Endodermal cell (in vitro differentiated cells): Measurements from ENCODE around the gene RBM20. TPM values are rescaled to one million over a fixed set of nuclear protein-coding genes. Genes with fewer than 3 reads are reported as not detected.

ENCODE experiments used
- DNase-seq: peaks from one replicate; pipeline ENCODE4 v3.0.0-alpha.2; 2017
- H3K27ac ChIP-seq: 2 replicates; pipeline ENCODE4 v1.5.1; 2013; ENCODE audit warnings: mild to moderate bottlenecking, low read depth, low read length, moderate library complexity
- H3K27me3 ChIP-seq: 2 replicates; pipeline ENCODE4 v1.6.1; 2013; ENCODE audit warnings: mild to moderate bottlenecking, low read length, moderate library complexity; ENCODE audit not compliant: insufficient read depth, control insufficient read depth, poor library complexity, severe bottlenecking
- H3K36me3 ChIP-seq: 2 replicates; pipeline ENCODE4 v1.7.0; 2013; ENCODE audit warnings: mild to moderate bottlenecking, low read length, moderate library complexity; ENCODE audit not compliant: control insufficient read depth, insufficient read depth
- H3K4me1 ChIP-seq: one replicate; pipeline ENCODE4 v1.7.0; 2013; ENCODE audit warnings: low read length; ENCODE audit not compliant: control insufficient read depth, insufficient read depth
- H3K4me3 ChIP-seq: 2 replicates; pipeline ENCODE4 v1.5.1; 2013; ENCODE audit warnings: mild to moderate bottlenecking, low read length, moderate library complexity
- H3K9ac ChIP-seq: 2 replicates; pipeline ENCODE4 v1.6.1; 2013; ENCODE audit warnings: mild to moderate bottlenecking, low read length, moderate library complexity; ENCODE audit not compliant: poor library complexity, severe bottlenecking; ENCODE audit errors: extremely low read depth
- H3K9me3 ChIP-seq: 2 replicates; pipeline ENCODE4 v1.6.1; 2013; ENCODE audit warnings: mild to moderate bottlenecking, low read length, moderate library complexity; ENCODE audit not compliant: control insufficient read depth
- H3K27ac Mint-ChIP-seq: 2 replicates; pipeline ENCODE4 v1.8.0; 2020; ENCODE audit warnings: mixed read lengths
- H3K27me3 Mint-ChIP-seq: 2 replicates; pipeline ENCODE4 v1.8.0; 2021; ENCODE audit warnings: mild to moderate bottlenecking, mixed read lengths; ENCODE audit not compliant: insufficient read depth
- H3K36me3 Mint-ChIP-seq: 2 replicates; pipeline ENCODE4 v1.8.0; 2020; ENCODE audit warnings: low read depth, mixed read lengths
- H3K4me1 Mint-ChIP-seq: 2 replicates; pipeline ENCODE4 v1.8.0; 2020; ENCODE audit warnings: mixed read lengths
- H3K4me3 Mint-ChIP-seq: 2 replicates; pipeline ENCODE4 v1.8.0; 2020; ENCODE audit warnings: mild to moderate bottlenecking, moderate library complexity, mixed read lengths
- H3K9me3 Mint-ChIP-seq: 2 replicates; pipeline ENCODE4 v1.8.0; 2020; ENCODE audit warnings: mild to moderate bottlenecking, mixed read lengths
- WGBS, 2 experiments: methylation state at CpG; one replicate each; pipeline versions ENCODE4 v1.1.5 to v1.1.7; 2013; ENCODE audit warnings: missing lambda C conversion rate in 2 of 2, mixed read lengths in 1 of 2; ENCODE audit not compliant: insufficient coverage in 1 of 2, insufficient read length in 1 of 2; 5-methylcytosine and 5-hydroxymethylcytosine counted together
- total RNA-seq, 2 donors: library from RNA; stranded (reverse); fragmentation: NEBNext Ultra II Directional in 1 of 2; extraction: Animal tissue kit (Norgen Biotek cat#: 25700) in 1 of 2; gene quantifications; 2 replicates in 1 of 2; 3 replicates in 1 of 2; pipeline ENCODE4 v1.2.1, GENCODE V29; 2021
- TF ChIP-seq, protein P1 (sequence below): fragments of 200-600 bp; sonication (generic); conservative IDR thresholded peaks from 2 replicates; pipeline ENCODE4 v1.5.0; 2021; ENCODE audit warnings: antibody characterized with exemption, mild to moderate bottlenecking

The RBM20 gene
- total RNA-seq, 2 donors from 2014 or later, result 6.2 to 7.0 TPM

GRCh38 chr10:110813743-110814472, 169.8 kb downstream of the RBM20 start:
- TF ChIP-seq, protein P1, sequence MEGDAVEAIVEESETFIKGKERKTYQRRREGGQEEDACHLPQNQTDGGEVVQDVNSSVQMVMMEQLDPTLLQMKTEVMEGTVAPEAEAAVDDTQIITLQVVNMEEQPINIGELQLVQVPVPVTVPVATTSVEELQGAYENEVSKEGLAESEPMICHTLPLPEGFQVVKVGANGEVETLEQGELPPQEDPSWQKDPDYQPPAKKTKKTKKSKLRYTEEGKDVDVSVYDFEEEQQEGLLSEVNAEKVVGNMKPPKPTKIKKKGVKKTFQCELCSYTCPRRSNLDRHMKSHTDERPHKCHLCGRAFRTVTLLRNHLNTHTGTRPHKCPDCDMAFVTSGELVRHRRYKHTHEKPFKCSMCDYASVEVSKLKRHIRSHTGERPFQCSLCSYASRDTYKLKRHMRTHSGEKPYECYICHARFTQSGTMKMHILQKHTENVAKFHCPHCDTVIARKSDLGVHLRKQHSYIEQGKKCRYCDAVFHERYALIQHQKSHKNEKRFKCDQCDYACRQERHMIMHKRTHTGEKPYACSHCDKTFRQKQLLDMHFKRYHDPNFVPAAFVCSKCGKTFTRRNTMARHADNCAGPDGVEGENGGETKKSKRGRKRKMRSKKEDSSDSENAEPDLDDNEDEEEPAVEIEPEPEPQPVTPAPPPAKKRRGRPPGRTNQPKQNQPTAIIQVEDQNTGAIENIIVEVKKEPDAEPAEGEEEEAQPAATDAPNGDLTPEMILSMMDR, result no peak
- no peaks in the 10 kb centered on the region for H3K27me3 Mint-ChIP-seq
- no peak overlapping the region for H3K9ac ChIP-seq
- no peaks in the 10 kb centered on the region for H3K9me3 ChIP-seq
- no peaks in the 10 kb centered on the region for H3K27me3 ChIP-seq
- H3K9me3 Mint-ChIP-seq, result no peaks in the 10 kb centered on the region
- no peaks in the 10 kb centered on the region for H3K4me1 ChIP-seq
- H3K36me3 Mint-ChIP-seq, result peaks cover 6% of the 10 kb centered on the region
- DNase-seq, result no peak
- H3K36me3 ChIP-seq, result peaks cover 4% of the 10 kb centered on the region
- WGBS, 2 experiments, result 84 to 86% methylated on average over 6 to 8 of the region's 8 CpGs
- peaks cover 5% of the 10 kb centered on the region for H3K4me1 Mint-ChIP-seq
- H3K4me3 Mint-ChIP-seq, result no peak overlapping the region
- H3K27ac ChIP-seq, result no peak overlapping the region
- H3K27ac Mint-ChIP-seq, result no peak overlapping the region
- H3K4me3 ChIP-seq, result no peak overlapping the region

- Mint-ChIP-seq H3K36me3 (peaks cover 6% of the 10 kb centered on the region), H3K4me3 (no peak overlapping the region), H3K4me1 (peaks cover 9% of the 10 kb centered on the region), H3K9me3 (no peaks in the 10 kb centered on the region), H3K27ac (no peak overlapping the region), H3K27me3 (no peaks in the 10 kb centered on the region)
- Histone ChIP-seq H3K36me3 (peaks cover under 1% of the 10 kb centered on the region), H3K9me3 (no peaks in the 10 kb centered on the region), H3K9ac (no peak overlapping the region), H3K27ac (no peak overlapping the region), H3K4me3 (no peak overlapping the region), H3K4me1 (no peaks in the 10 kb centered on the region), H3K27me3 (no peaks in the 10 kb centered on the region)
- no peak for DNase-seq
- WGBS, 2 experiments, result 88 to 94% methylated on average over 1 of the region's 1 CpG
- TF ChIP-seq, protein P1, result no peak
Observed at GRCh38 chr10:110815354-110816004, 171.3 kb downstream of the RBM20 start.

GRCh38 chr10:110817614-110818013, 173.5 kb downstream of the RBM20 start:
- Mint-ChIP-seq H3K9me3 (no peaks in the 10 kb centered on the region), H3K27ac (no peak overlapping the region), H3K27me3 (no peaks in the 10 kb centered on the region), H3K4me1 (peaks cover 16% of the 10 kb centered on the region), H3K4me3 (no peak overlapping the region), H3K36me3 (peaks cover 5% of the 10 kb centered on the region)
- Histone ChIP-seq H3K27me3 (no peaks in the 10 kb centered on the region), H3K27ac (no peak overlapping the region), H3K9me3 (no peaks in the 10 kb centered on the region), H3K36me3 (no peaks in the 10 kb centered on the region), H3K9ac (no peak overlapping the region), H3K4me3 (no peak overlapping the region), H3K4me1 (no peaks in the 10 kb centered on the region)
- DNase-seq, result no peak
- TF ChIP-seq, protein P1, result no peak
- WGBS, 2 experiments, result 90 to 95% methylated on average over 4 of the region's 4 CpGs
